MV-4-11 (cell line): ENCODE data around the gene RGR.
"Not testable (repeated sequence)": the region's sequence is repeated elsewhere in the genome, so short reads cannot be mapped to it uniquely, and the experiment has no call there.

ENCODE experiments used
- DNase-seq: peaks from one replicate; lab custom pipeline; 2025; lab: John Stamatoyannopoulos, UW

RGR gene

GRCh38 chr10:84258034-84258695 lies 13.3 kb downstream of the RGR start:
- DNase-seq = no peak

GRCh38 chr10:84261236-84261915 lies 16.5 kb downstream of the RGR start:
- no peak for DNase-seq

- DNase-seq = no peak
These were observed 17.5 kb downstream of the RGR start for GRCh38 chr10:84262190-84262956.

GRCh38 chr10:84263716-84264115 lies 18.9 kb downstream of the RGR start:
- DNase-seq = no peak

GRCh38 chr10:84264611-84265141 lies 19.8 kb downstream of the RGR start:
- DNase-seq = peak; percentile 18

GRCh38 chr10:84265418-84265817 lies 20.6 kb downstream of the RGR start:
- no peak for DNase-seq

- peak; percentile 35 for DNase-seq
These were observed 22.8 kb downstream of the RGR start for GRCh38 chr10:84267503-84268126.

- DNase-seq = no peak
These were observed 24.3 kb downstream of the RGR start for GRCh38 chr10:84269162-84269561.

- no peak for DNase-seq
These were observed 24.9 kb downstream of the RGR start for GRCh38 chr10:84269773-84270172.

GRCh38 chr10:84270708-84271107 lies 25.9 kb downstream of the RGR start:
- no peak for DNase-seq

- DNase-seq = not testable (repeated sequence)
These were observed 35.1 kb downstream of the RGR start for GRCh38 chr10:84279876-84280475.

GRCh38 chr10:84286695-84287094 lies 41.8 kb downstream of the RGR start:
- no peak for DNase-seq

GRCh38 chr10:84288151-84288550 lies 43.3 kb downstream of the RGR start:
- no peak for DNase-seq

GRCh38 chr10:84289521-84290200 lies 44.8 kb downstream of the RGR start:
- no peak for DNase-seq

- DNase-seq = no peak
These were observed 45.4 kb downstream of the RGR start for GRCh38 chr10:84290235-84290634.

- DNase-seq = peak; percentile 47
These were observed 46.5 kb downstream of the RGR start for GRCh38 chr10:84291384-84291783.

GRCh38 chr10:84292502-84292901 lies 47.6 kb downstream of the RGR start:
- no peak for DNase-seq

GRCh38 chr10:84293171-84293570 lies 48.3 kb downstream of the RGR start:
- DNase-seq = no peak

- peak; percentile 45 for DNase-seq
These were observed 48.7 kb downstream of the RGR start for GRCh38 chr10:84293574-84294016.

GRCh38 chr10:84294766-84295447 lies 50.1 kb downstream of the RGR start:
- DNase-seq = no peak
